ENCODE data around the gene SLC9A9. TPM values are rescaled to one million over a fixed set of nuclear protein-coding genes. Genes with fewer than 3 reads are reported as not detected.

SLC9A9 gene
- total and polyA plus RNA-seq, 2 donors (not counting 1 experiment from before 2014, with no cell fraction given): 14.3 to 74.0 TPM

DNA sequence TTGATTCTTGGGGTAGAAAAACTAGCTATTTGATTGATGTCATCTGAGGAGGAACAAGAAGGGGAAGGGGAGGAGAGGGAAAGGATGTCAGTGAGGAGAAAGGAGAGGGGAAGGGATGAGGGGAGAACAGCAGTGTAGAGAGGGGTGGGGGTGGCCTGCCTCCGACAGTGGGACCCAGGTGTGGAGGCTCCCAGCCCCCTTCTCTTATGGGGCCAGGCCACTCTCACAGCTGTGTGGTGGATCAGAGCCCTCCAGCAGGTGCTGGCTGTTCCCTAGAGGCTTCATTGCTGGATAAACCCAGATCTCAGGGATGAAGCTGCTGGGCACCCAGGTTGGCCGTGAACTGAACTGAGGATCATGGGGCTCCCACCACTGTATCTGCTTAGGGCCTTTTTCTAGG lies 464.2 kb downstream of the SLC9A9 start:
- Histone ChIP-seq H3K79me2 (ENCODE audit: control insufficient read depth, insufficient read depth, low read length) (no peaks in the 10 kb centered on the region), H3K4me1 (ENCODE audit: control insufficient read depth, extremely low read depth, insufficient read depth, low read length) (no peaks in the 10 kb centered on the region), H3K9ac (ENCODE audit: insufficient read depth, low read length) (no peak overlapping the region), H3K4me3 (replicated peaks in 1 of 4; ENCODE audit: control extremely low read depth in 1 of 4, insufficient read depth in 1 of 4, low read depth in 3 of 4, low read length in 4 of 4) (no peak overlapping the region), H2AFZ (ENCODE audit: low read length) (no peak overlapping the region), H3K9me3 (ENCODE audit: control insufficient read depth, insufficient read depth, low read depth, low read length) (no peaks in the 10 kb centered on the region), H3K4me2 (ENCODE audit: extremely low read depth, insufficient read depth, low read length) (no peak overlapping the region), H4K20me1 (ENCODE audit: control insufficient read depth, extremely low read depth, insufficient read depth, low read length) (no peaks in the 10 kb centered on the region), H3K27ac (ENCODE audit: insufficient read depth, low read length) (no peak overlapping the region), H3K36me3 (ENCODE audit: control insufficient read depth, insufficient read depth, low read length) (no peaks in the 10 kb centered on the region), H3K27me3 (ENCODE audit: control insufficient read depth, insufficient read depth, low read length) (no peaks in the 10 kb centered on the region)
- no peak for DNase-seq (ENCODE audit: low read depth in 2 of 2)
- TF ChIP-seq EZH2 (IDR thresholded peaks at IDR 0.05; ENCODE audit: low read length, missing control alignments): no peak
- no peak for TF ChIP-seq CTCF (conservative IDR thresholded peaks at IDR 0.05 in 1 of 2, IDR thresholded peaks at IDR 0.05 in 1 of 2; ENCODE audit: low read depth in 1 of 2, low read length in 2 of 2)

GRCh38 chr3:143383421-143383820 lies 464.8 kb downstream of the SLC9A9 start:
- no peak overlapping the region for H2AFZ ChIP-seq (ENCODE audit: low read length)
- no peaks in the 10 kb centered on the region for H3K36me3 ChIP-seq (ENCODE audit: control insufficient read depth, insufficient read depth, low read length)
- H3K4me2 ChIP-seq (ENCODE audit: extremely low read depth, insufficient read depth, low read length): no peak overlapping the region
- no peaks in the 10 kb centered on the region for H3K4me1 ChIP-seq (ENCODE audit: control insufficient read depth, extremely low read depth, insufficient read depth, low read length)
- H3K9me3 ChIP-seq (ENCODE audit: control insufficient read depth, insufficient read depth, low read depth, low read length): no peaks in the 10 kb centered on the region
- no peak overlapping the region for H3K27ac ChIP-seq (ENCODE audit: insufficient read depth, low read length)
- H4K20me1 ChIP-seq (ENCODE audit: control insufficient read depth, extremely low read depth, insufficient read depth, low read length): no peaks in the 10 kb centered on the region
- no peak for TF ChIP-seq CTCF (conservative IDR thresholded peaks at IDR 0.05 in 1 of 2, IDR thresholded peaks at IDR 0.05 in 1 of 2; ENCODE audit: low read depth in 1 of 2, low read length in 2 of 2)
- TF ChIP-seq EZH2 (IDR thresholded peaks at IDR 0.05; ENCODE audit: low read length, missing control alignments): no peak
- no peak overlapping the region for H3K4me3 ChIP-seq (replicated peaks in 1 of 4; ENCODE audit: control extremely low read depth in 1 of 4, insufficient read depth in 1 of 4, low read depth in 3 of 4, low read length in 4 of 4)
- no peak for DNase-seq (ENCODE audit: low read depth in 2 of 2)
- H3K79me2 ChIP-seq (ENCODE audit: control insufficient read depth, insufficient read depth, low read length): no peaks in the 10 kb centered on the region
- H3K9ac ChIP-seq (ENCODE audit: insufficient read depth, low read length): no peak overlapping the region
- no peaks in the 10 kb centered on the region for H3K27me3 ChIP-seq (ENCODE audit: control insufficient read depth, insufficient read depth, low read length)

DNA sequence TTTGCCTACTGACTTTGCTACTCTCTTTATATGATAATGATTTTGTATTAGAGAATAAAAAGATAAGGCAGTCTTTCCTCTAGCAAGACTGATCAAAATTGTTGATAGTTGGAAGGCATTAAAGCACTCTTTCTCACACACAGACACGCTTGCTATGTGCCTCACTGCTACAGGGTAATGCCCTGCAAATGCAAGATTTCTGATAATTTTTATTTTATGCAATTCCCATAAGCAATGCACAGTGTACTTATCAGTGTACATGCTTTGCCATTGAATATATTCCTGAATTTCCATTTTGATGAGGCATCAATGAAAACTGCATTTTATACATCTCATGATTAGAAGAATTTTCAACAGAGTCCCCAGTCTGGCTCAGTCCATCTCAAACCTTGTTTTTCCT lies 465.5 kb downstream of the SLC9A9 start:
- no peak for TF ChIP-seq EZH2 (IDR thresholded peaks at IDR 0.05; ENCODE audit: low read length, missing control alignments)
- TF ChIP-seq CTCF (conservative IDR thresholded peaks at IDR 0.05 in 1 of 2, IDR thresholded peaks at IDR 0.05 in 1 of 2; ENCODE audit: low read depth in 1 of 2, low read length in 2 of 2): no peak
- Histone ChIP-seq H3K79me2 (ENCODE audit: control insufficient read depth, insufficient read depth, low read length) (no peaks in the 10 kb centered on the region), H4K20me1 (ENCODE audit: control insufficient read depth, extremely low read depth, insufficient read depth, low read length) (no peaks in the 10 kb centered on the region), H3K9ac (ENCODE audit: insufficient read depth, low read length) (no peak overlapping the region), H3K4me1 (ENCODE audit: control insufficient read depth, extremely low read depth, insufficient read depth, low read length) (no peaks in the 10 kb centered on the region), H3K4me2 (ENCODE audit: extremely low read depth, insufficient read depth, low read length) (no peak overlapping the region), H3K27ac (ENCODE audit: insufficient read depth, low read length) (no peak overlapping the region), H3K27me3 (ENCODE audit: control insufficient read depth, insufficient read depth, low read length) (no peaks in the 10 kb centered on the region), H3K9me3 (ENCODE audit: control insufficient read depth, insufficient read depth, low read depth, low read length) (no peaks in the 10 kb centered on the region), H3K4me3 (replicated peaks in 1 of 4; ENCODE audit: control extremely low read depth in 1 of 4, insufficient read depth in 1 of 4, low read depth in 3 of 4, low read length in 4 of 4) (no peak overlapping the region), H2AFZ (ENCODE audit: low read length) (no peak overlapping the region), H3K36me3 (ENCODE audit: control insufficient read depth, insufficient read depth, low read length) (no peaks in the 10 kb centered on the region)
- no peak for DNase-seq (ENCODE audit: low read depth in 2 of 2)

Measured in fibroblast of lung (primary cell).